ENCODE results near the gene PNPLA5. TPM values are rescaled to one million over a fixed set of nuclear protein-coding genes. Genes with fewer than 3 reads are reported as not detected.

PNPLA5 gene
- total and polyA plus RNA-seq, 2 of the 13 experiments (the other 11 are each of a cell fraction or from before 2014, with no cell fraction given): not detected

DNA sequence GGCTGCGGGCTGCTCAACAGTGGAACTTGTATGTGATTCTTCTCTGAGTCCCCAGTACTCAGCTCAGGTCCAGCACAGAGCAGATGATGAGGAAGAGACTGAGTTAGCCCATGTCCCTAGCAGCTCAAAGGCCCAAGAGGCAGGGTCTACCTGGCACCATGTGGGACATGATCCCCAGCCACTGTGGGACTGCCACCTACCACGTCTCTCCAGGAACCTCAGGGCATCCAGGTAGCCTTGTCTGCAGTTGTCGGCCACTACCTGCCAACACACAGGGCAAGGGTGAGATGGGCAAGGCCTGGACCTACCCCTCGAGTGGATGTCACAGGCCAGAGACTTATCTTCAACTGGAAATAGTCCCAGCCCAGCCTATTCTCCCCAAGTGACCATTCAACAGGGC is 4.4 kb downstream of the PNPLA5 start:
- ATAC-seq: no peak
- Histone ChIP-seq H3K4me1 (ENCODE audit: insufficient read depth, low read length) (no peaks in the 10 kb centered on the region), H3K36me3 (replicated peaks in 1 of 2; ENCODE audit: control insufficient read depth in 1 of 2, insufficient read depth in 2 of 2, low read length in 2 of 2) (no peaks in the 10 kb centered on the region), H3K9ac (ENCODE audit: insufficient read depth, low read depth, low read length) (no peak overlapping the region), H3K4me2 (ENCODE audit: low read depth, low read length) (no peak overlapping the region), H3K4me3 (replicated peaks in 1 of 3; ENCODE audit: insufficient read depth in 1 of 3, low read depth in 2 of 3, low read length in 3 of 3) (no peak overlapping the region), H3K27me3 (ENCODE audit: control insufficient read depth in 1 of 2, insufficient read depth in 2 of 2, low read length in 2 of 2) (peaks cover 6 to 17% of the 10 kb centered on the region in 2 experiments; a peak in 4 of 5 replicates), H3K27ac (ENCODE audit: extremely low read length, insufficient read depth, low read length) (no peak overlapping the region), H2AFZ (ENCODE audit: low read length) (no peak overlapping the region), H3K79me2 (ENCODE audit: insufficient read depth, low read length) (no peaks in the 10 kb centered on the region), H4K20me1 (ENCODE audit: insufficient read depth, low read length) (no peaks in the 10 kb centered on the region), H3K9me3 (ENCODE audit: low read length) (no peaks in the 10 kb centered on the region)
- POLR2A ChIA-PET: no interaction called here
- CTCF ChIA-PET (ENCODE audit: low intra/inter-chr PET ratio, low total read pairs): no interaction called here
- FAIRE-seq: no peak
- no TSS peak for BruUV-seq (replicated peaks)
- intact Hi-C loops (cut with micrococcal nuclease; ENCODE audit: unreplicated experiment) (no loop called here), in situ Hi-C loops (cut with HindIII; ENCODE audit: extremely low pct_ligation_motif_present, low pct_unique_long_range_greater_than_20kb) (loop anchor here (25.0 kb wide), 1 partner anchor 750 kb away; no protein-coding TSS in a partner anchor)
- WGBS (ENCODE audit: low lambda C conversion rate): 0% methylated on average over 1 of the region's 4 CpGs
- no peak for DNase-seq (ENCODE audit: low spot score)
- TF ChIP-seq, protein P1, sequence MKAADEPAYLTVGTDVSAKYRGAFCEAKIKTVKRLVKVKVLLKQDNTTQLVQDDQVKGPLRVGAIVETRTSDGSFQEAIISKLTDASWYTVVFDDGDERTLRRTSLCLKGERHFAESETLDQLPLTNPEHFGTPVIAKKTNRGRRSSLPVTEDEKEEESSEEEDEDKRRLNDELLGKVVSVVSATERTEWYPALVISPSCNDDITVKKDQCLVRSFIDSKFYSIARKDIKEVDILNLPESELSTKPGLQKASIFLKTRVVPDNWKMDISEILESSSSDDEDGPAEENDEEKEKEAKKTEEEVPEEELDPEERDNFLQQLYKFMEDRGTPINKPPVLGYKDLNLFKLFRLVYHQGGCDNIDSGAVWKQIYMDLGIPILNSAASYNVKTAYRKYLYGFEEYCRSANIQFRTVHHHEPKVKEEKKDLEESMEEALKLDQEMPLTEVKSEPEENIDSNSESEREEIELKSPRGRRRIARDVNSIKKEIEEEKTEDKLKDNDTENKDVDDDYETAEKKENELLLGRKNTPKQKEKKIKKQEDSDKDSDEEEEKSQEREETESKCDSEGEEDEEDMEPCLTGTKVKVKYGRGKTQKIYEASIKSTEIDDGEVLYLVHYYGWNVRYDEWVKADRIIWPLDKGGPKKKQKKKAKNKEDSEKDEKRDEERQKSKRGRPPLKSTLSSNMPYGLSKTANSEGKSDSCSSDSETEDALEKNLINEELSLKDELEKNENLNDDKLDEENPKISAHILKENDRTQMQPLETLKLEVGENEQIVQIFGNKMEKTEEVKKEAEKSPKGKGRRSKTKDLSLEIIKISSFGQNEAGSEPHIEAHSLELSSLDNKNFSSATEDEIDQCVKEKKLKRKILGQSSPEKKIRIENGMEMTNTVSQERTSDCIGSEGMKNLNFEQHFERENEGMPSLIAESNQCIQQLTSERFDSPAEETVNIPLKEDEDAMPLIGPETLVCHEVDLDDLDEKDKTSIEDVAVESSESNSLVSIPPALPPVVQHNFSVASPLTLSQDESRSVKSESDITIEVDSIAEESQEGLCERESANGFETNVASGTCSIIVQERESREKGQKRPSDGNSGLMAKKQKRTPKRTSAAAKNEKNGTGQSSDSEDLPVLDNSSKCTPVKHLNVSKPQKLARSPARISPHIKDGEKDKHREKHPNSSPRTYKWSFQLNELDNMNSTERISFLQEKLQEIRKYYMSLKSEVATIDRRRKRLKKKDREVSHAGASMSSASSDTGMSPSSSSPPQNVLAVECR (CRISPR knock-in tag; IDR thresholded peaks at IDR 0.05; ENCODE audit: borderline replicate concordance): no peak
- TF ChIP-seq, protein P2, sequence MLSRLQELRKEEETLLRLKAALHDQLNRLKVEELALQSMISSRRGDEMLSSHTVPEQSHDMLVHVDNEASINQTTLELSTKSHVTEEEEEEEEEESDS (CRISPR knock-in tag; IDR thresholded peaks at IDR 0.05; ENCODE audit: borderline replicate concordance): no peak
- TF ChIP-seq ZNF12 (CRISPR knock-in tag; IDR thresholded peaks at IDR 0.05): no peak
- TF ChIP-seq, protein P3, sequence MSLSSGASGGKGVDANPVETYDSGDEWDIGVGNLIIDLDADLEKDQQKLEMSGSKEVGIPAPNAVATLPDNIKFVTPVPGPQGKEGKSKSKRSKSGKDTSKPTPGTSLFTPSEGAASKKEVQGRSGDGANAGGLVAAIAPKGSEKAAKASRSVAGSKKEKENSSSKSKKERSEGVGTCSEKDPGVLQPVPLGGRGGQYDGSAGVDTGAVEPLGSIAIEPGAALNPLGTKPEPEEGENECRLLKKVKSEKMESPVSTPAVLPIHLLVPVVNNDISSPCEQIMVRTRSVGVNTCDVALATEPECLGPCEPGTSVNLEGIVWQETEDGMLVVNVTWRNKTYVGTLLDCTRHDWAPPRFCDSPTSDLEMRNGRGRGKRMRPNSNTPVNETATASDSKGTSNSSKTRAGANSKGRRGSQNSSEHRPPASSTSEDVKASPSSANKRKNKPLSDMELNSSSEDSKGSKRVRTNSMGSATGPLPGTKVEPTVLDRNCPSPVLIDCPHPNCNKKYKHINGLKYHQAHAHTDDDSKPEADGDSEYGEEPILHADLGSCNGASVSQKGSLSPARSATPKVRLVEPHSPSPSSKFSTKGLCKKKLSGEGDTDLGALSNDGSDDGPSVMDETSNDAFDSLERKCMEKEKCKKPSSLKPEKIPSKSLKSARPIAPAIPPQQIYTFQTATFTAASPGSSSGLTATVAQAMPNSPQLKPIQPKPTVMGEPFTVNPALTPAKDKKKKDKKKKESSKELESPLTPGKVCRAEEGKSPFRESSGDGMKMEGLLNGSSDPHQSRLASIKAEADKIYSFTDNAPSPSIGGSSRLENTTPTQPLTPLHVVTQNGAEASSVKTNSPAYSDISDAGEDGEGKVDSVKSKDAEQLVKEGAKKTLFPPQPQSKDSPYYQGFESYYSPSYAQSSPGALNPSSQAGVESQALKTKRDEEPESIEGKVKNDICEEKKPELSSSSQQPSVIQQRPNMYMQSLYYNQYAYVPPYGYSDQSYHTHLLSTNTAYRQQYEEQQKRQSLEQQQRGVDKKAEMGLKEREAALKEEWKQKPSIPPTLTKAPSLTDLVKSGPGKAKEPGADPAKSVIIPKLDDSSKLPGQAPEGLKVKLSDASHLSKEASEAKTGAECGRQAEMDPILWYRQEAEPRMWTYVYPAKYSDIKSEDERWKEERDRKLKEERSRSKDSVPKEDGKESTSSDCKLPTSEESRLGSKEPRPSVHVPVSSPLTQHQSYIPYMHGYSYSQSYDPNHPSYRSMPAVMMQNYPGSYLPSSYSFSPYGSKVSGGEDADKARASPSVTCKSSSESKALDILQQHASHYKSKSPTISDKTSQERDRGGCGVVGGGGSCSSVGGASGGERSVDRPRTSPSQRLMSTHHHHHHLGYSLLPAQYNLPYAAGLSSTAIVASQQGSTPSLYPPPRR (CRISPR knock-in tag; IDR thresholded peaks at IDR 0.05; ENCODE audit: borderline replicate concordance): no peak
- TF ChIP-seq MIER3 (CRISPR knock-in tag; IDR thresholded peaks at IDR 0.05; ENCODE audit: borderline replicate concordance): no peak
- TF ChIP-seq FOXK1 (CRISPR knock-in tag; IDR thresholded peaks at IDR 0.05; ENCODE audit: borderline replicate concordance, low read depth): no peak
- no peak for TF ChIP-seq PHF20 (CRISPR knock-in tag; IDR thresholded peaks at IDR 0.05)
- TF ChIP-seq SSRP1 (CRISPR knock-in tag; IDR thresholded peaks at IDR 0.05): no peak

Data from HepG2 (cell line).